Mesenchymal stem cell (in vitro differentiated cells and primary cell): Measurements from ENCODE around the gene RXFP2. TPM values are rescaled to one million over a fixed set of nuclear protein-coding genes. Genes with fewer than 3 reads are reported as not detected.

Experiments used
- DNase-seq: peaks from one replicate; pipeline ENCODE4 v3.0.0-alpha.2; 2013
- H2AFZ ChIP-seq: one replicate; pipeline ENCODE4 v1.6.1; 2013; ENCODE audit warnings: low read depth, mild to moderate bottlenecking, control low read depth, inconsistent platforms, low read length, moderate library complexity
- H2AK5ac ChIP-seq: 2 replicates; pipeline ENCODE4 v1.6.1; 2013; ENCODE audit warnings: low read length, moderate library complexity, mild to moderate bottlenecking, inconsistent platforms; ENCODE audit not compliant: severe bottlenecking
- H2BK120ac ChIP-seq: one replicate; pipeline ENCODE4 v1.6.1; 2013; ENCODE audit warnings: low read depth, mild to moderate bottlenecking, inconsistent platforms, low read length, moderate library complexity
- H2BK12ac ChIP-seq, 2 experiments: one replicate each; pipeline ENCODE4 v1.6.1; 2013; ENCODE audit warnings: inconsistent platforms in 2 of 2, low read length in 2 of 2, mild to moderate bottlenecking in 2 of 2, moderate library complexity in 2 of 2, control low read depth in 1 of 2
- H2BK15ac ChIP-seq: one replicate; pipeline ENCODE4 v1.6.1; 2013; ENCODE audit warnings: mild to moderate bottlenecking, low read depth, inconsistent platforms; ENCODE audit not compliant: poor library complexity, severe bottlenecking
- H2BK5ac ChIP-seq: 2 replicates; pipeline ENCODE4 v1.6.1; 2013; ENCODE audit warnings: low read depth, mild to moderate bottlenecking, low read length, control low read depth, inconsistent platforms; ENCODE audit not compliant: poor library complexity, severe bottlenecking
- H3K14ac ChIP-seq, 2 experiments: one replicate each; pipeline ENCODE4 v1.6.1; 2013; ENCODE audit warnings: inconsistent platforms in 2 of 2, low read length in 2 of 2, control low read depth in 1 of 2, mild to moderate bottlenecking in 1 of 2, moderate library complexity in 1 of 2
- H3K18ac ChIP-seq, 2 experiments: one replicate each; pipeline ENCODE4 v1.6.1; 2013; ENCODE audit warnings: inconsistent platforms in 2 of 2, low read length in 2 of 2, control low read depth in 1 of 2, low read depth in 1 of 2, mild to moderate bottlenecking in 1 of 2
- H3K23ac ChIP-seq, 2 experiments: one replicate each; pipeline ENCODE4 v1.6.1; 2013; ENCODE audit warnings: inconsistent platforms in 2 of 2, low read length in 2 of 2, mild to moderate bottlenecking in 2 of 2, moderate library complexity in 2 of 2, control low read depth in 1 of 2
- H3K27ac ChIP-seq: 2 replicates; pipeline ENCODE4 v1.5.1; 2013; ENCODE audit warnings: mild to moderate bottlenecking, moderate library complexity, low read length, control low read depth, inconsistent platforms; ENCODE audit not compliant: poor library complexity, severe bottlenecking
- H3K27me3 ChIP-seq, 2 experiments: 2 replicates each; pipeline versions ENCODE4 v1.6.1 to v1.7.0; 2013; ENCODE audit warnings: low read length in 2 of 2, mild to moderate bottlenecking in 2 of 2, moderate library complexity in 2 of 2, control low read depth in 1 of 2, inconsistent platforms in 1 of 2; ENCODE audit not compliant: control insufficient read depth in 1 of 2, insufficient read depth in 1 of 2
- H3K36me3 ChIP-seq, 2 experiments: 2 replicates each; pipeline versions ENCODE4 v1.6.1 to v1.7.0; 2013; ENCODE audit warnings: low read length in 2 of 2, control low read depth in 1 of 2, inconsistent platforms in 1 of 2, low read depth in 1 of 2, mild to moderate bottlenecking in 1 of 2; ENCODE audit not compliant: insufficient read depth in 2 of 2, control insufficient read depth in 1 of 2
- H3K4ac ChIP-seq, 2 experiments: one replicate each; pipeline ENCODE4 v1.6.1; 2013; ENCODE audit warnings: inconsistent platforms in 2 of 2, low read length in 2 of 2, mild to moderate bottlenecking in 2 of 2, moderate library complexity in 2 of 2, control low read depth in 1 of 2, low read depth in 1 of 2
- H3K4me1 ChIP-seq: 2 replicates; pipeline ENCODE4 v1.6.1; 2013; ENCODE audit warnings: low read depth, low read length, control low read depth; ENCODE audit not compliant: control insufficient read depth, insufficient read depth
- H3K4me2 ChIP-seq: 2 replicates; pipeline ENCODE4 v1.6.1; 2013; ENCODE audit warnings: low read length, mild to moderate bottlenecking, inconsistent platforms; ENCODE audit not compliant: poor library complexity, severe bottlenecking
- H3K4me3 ChIP-seq, 2 experiments: 2 replicates each; pipeline versions ENCODE4 v1.5.1 to v1.7.0; 2013; ENCODE audit warnings: low read length in 2 of 2, mild to moderate bottlenecking in 2 of 2, control low read depth in 1 of 2, low read depth in 1 of 2; ENCODE audit not compliant: insufficient read depth in 1 of 2
- H3K79me1 ChIP-seq: replicated peaks from 2 replicates; pipeline ENCODE4 v1.6.1; 2013; ENCODE audit warnings: mild to moderate bottlenecking, control low read depth, low read length, inconsistent platforms; ENCODE audit not compliant: poor library complexity, severe bottlenecking
- H3K9ac ChIP-seq: 2 replicates; pipeline ENCODE4 v1.7.0; 2013; ENCODE audit warnings: mild to moderate bottlenecking, low read length, moderate library complexity
- H3K9me3 ChIP-seq: 2 replicates; pipeline ENCODE4 v1.7.0; 2013; ENCODE audit warnings: mild to moderate bottlenecking, low read length; ENCODE audit not compliant: control insufficient read depth
- H4K8ac ChIP-seq: one replicate; pipeline ENCODE4 v1.6.1; 2013; ENCODE audit warnings: inconsistent platforms, mild to moderate bottlenecking, low read length, moderate library complexity
- H4K91ac ChIP-seq: one replicate; pipeline ENCODE4 v1.6.1; 2013; ENCODE audit warnings: mild to moderate bottlenecking, low read length, inconsistent platforms
- WGBS: methylation state at CpG from one replicate; pipeline ENCODE4 v1.1.7; 2013; ENCODE audit warnings: mixed read lengths; 5-methylcytosine and 5-hydroxymethylcytosine counted together
- polyA plus RNA-seq, 2 experiments: library from polyadenylated mRNA; stranded (reverse); fragments of 200-250 nt; gene quantifications; one replicate each; pipeline ENCODE4 v1.2.3, GENCODE V29; 2013

The RXFP2 gene
- not detected for polyA plus RNA-seq (2013, experiment 1 of 2)
- polyA plus RNA-seq (2013, experiment 2 of 2), result not detected

GRCh38 chr13:31739226-31739625 is at the start of gene RXFP2:
Gene RXFP2 (plus strand): TSS chr13:31739526. CDS start chr13:31739613, 87 bp downstream.
- Histone ChIP-seq H3K27ac (no peak within 1 kb of the TSS), H3K14ac (no peak within 1 kb of the TSS), H3K4me2 (no peak within 1 kb of the TSS), H3K4ac (no peak within 1 kb of the TSS), H3K18ac (no peak within 1 kb of the TSS), H2BK120ac (no peak within 1 kb of the TSS), H2AFZ (no peak within 1 kb of the TSS), H3K4me1 (no peaks in the 10 kb centered on the region), H3K79me1 (no peaks in the 10 kb centered on the region), H3K4me3 (no peak within 1 kb of the TSS), H4K8ac (no peak within 1 kb of the TSS), H2AK5ac (no peak within 1 kb of the TSS), H3K9me3 (no peaks in the 10 kb centered on the region), H2BK15ac (no peak within 1 kb of the TSS), H3K36me3 (no peaks in the 10 kb centered on the region), H3K27me3 (no peaks in the 10 kb centered on the region), H2BK5ac (no peak within 1 kb of the TSS), H2BK12ac (no peak within 1 kb of the TSS), H3K23ac (no peak within 1 kb of the TSS), H3K9ac (no peak within 1 kb of the TSS), H4K91ac (no peak within 1 kb of the TSS)
- WGBS, result no CpG with 5 or more reads among the region's 2 CpGs
- DNase-seq, result no peak

- H3K23ac ChIP-seq, result no peak overlapping the region
- H3K4me2 ChIP-seq, result no peak overlapping the region
- 0% methylated on average over 1 of the region's 1 CpG for WGBS
Observed at GRCh38 chr13:31697290-31697689, 42.0 kb upstream of the RXFP2 start.

GRCh38 chr13:31699650-31700049 is 39.7 kb upstream of the RXFP2 start:
- DNase-seq, result no peak
- Histone ChIP-seq H3K18ac (no peak overlapping the region), H2BK12ac (no peak overlapping the region), H3K36me3 (no peaks in the 10 kb centered on the region), H3K4me1 (no peaks in the 10 kb centered on the region), H2AFZ (no peak overlapping the region), H3K14ac (no peak overlapping the region), H3K9me3 (peaks cover 6% of the 10 kb centered on the region), H4K8ac (no peak overlapping the region), H3K27ac (no peak overlapping the region), H3K4me3 (no peak overlapping the region), H2AK5ac (no peak overlapping the region), H3K23ac (no peak overlapping the region), H3K9ac (no peak overlapping the region), H2BK120ac (no peak overlapping the region), H3K79me1 (no peaks in the 10 kb centered on the region), H3K27me3 (peaks cover 0 to 4% of the 10 kb centered on the region in 2 experiments), H2BK15ac (no peak overlapping the region), H2BK5ac (no peak overlapping the region), H4K91ac (no peak overlapping the region), H3K4me2 (no peak overlapping the region), H3K4ac (no peak overlapping the region)
- 60% methylated on average over 1 of the region's 3 CpGs for WGBS

More at GRCh38 chr13:31697290-31697689, 42.0 kb upstream of the RXFP2 start:
- Histone ChIP-seq H3K4me3 (no peak overlapping the region), H3K9ac (no peak overlapping the region), H3K27ac (no peak overlapping the region), H3K4ac (no peak overlapping the region), H2AK5ac (no peak overlapping the region), H2AFZ (no peak overlapping the region), H2BK120ac (no peak overlapping the region), H3K18ac (no peak overlapping the region), H3K14ac (no peak overlapping the region), H3K36me3 (no peaks in the 10 kb centered on the region), H3K9me3 (peaks cover 8% of the 10 kb centered on the region), H3K79me1 (no peaks in the 10 kb centered on the region), H2BK15ac (no peak overlapping the region), H2BK12ac (no peak overlapping the region), H4K8ac (no peak overlapping the region), H3K4me1 (no peaks in the 10 kb centered on the region), H4K91ac (no peak overlapping the region), H2BK5ac (no peak overlapping the region), H3K27me3 (no peaks in the 10 kb centered on the region)
- no peak for DNase-seq

- Histone ChIP-seq H2AFZ (no peak overlapping the region), H3K23ac (no peak overlapping the region)
- 80% methylated on average over 3 of the region's 3 CpGs for WGBS
Observed at GRCh38 chr13:31703780-31704179, 35.5 kb upstream of the RXFP2 start.

More at GRCh38 chr13:31703780-31704179, 35.5 kb upstream of the RXFP2 start:
- no peaks in the 10 kb centered on the region for H3K9me3 ChIP-seq
- no peak overlapping the region for H2BK15ac ChIP-seq
- H3K79me1 ChIP-seq, result no peaks in the 10 kb centered on the region
- H2BK5ac ChIP-seq, result no peak overlapping the region
- no peak overlapping the region for H3K27ac ChIP-seq
- no peak overlapping the region for H3K9ac ChIP-seq
- H2AK5ac ChIP-seq, result no peak overlapping the region
- H3K14ac ChIP-seq, result no peak overlapping the region
- no peaks in the 10 kb centered on the region for H3K36me3 ChIP-seq
- no peak overlapping the region for H3K4ac ChIP-seq
- H4K91ac ChIP-seq, result no peak overlapping the region
- no peak overlapping the region for H3K18ac ChIP-seq
- no peak overlapping the region for H2BK120ac ChIP-seq
- H3K4me3 ChIP-seq, result no peak overlapping the region
- no peak overlapping the region for H3K4me2 ChIP-seq
- no peak overlapping the region for H4K8ac ChIP-seq
- peaks cover 0 to 9% of the 10 kb centered on the region in 2 experiments for H3K27me3 ChIP-seq
- no peaks in the 10 kb centered on the region for H3K4me1 ChIP-seq
- DNase-seq, result no peak
- no peak overlapping the region for H2BK12ac ChIP-seq
